ENCODE measurements around the gene MTCL1. TPM values are rescaled to one million over a fixed set of nuclear protein-coding genes. Genes with fewer than 3 reads are reported as not detected.

MTCL1 gene
- total RNA-seq, 1 experiment from 2014 or later = 297 TPM

GRCh38 chr18:8826971-8827370 is 121.6 kb downstream of the MTCL1 start:
- CTCF ChIA-PET = no interaction called here
- no TSS peak for BruUV-seq (replicated peaks)
- Mint-ChIP-seq H3K4me3 (ENCODE audit: low read depth, unreplicated experiment) (no peak overlapping the region), H3K4me1 (ENCODE audit: low read depth, unreplicated experiment) (peaks cover 14% of the 10 kb centered on the region), H3K9me3 (ENCODE audit: low read depth, unreplicated experiment) (no peaks in the 10 kb centered on the region), H3K27me3 (ENCODE audit: unreplicated experiment) (no peaks in the 10 kb centered on the region), H3K27ac (ENCODE audit: unreplicated experiment) (no peak overlapping the region), H3K36me3 (ENCODE audit: insufficient read depth, unreplicated experiment) (peaks cover 76% of the 10 kb centered on the region)
- DNase-seq = no peak
- TF ChIP-seq, protein P1, sequence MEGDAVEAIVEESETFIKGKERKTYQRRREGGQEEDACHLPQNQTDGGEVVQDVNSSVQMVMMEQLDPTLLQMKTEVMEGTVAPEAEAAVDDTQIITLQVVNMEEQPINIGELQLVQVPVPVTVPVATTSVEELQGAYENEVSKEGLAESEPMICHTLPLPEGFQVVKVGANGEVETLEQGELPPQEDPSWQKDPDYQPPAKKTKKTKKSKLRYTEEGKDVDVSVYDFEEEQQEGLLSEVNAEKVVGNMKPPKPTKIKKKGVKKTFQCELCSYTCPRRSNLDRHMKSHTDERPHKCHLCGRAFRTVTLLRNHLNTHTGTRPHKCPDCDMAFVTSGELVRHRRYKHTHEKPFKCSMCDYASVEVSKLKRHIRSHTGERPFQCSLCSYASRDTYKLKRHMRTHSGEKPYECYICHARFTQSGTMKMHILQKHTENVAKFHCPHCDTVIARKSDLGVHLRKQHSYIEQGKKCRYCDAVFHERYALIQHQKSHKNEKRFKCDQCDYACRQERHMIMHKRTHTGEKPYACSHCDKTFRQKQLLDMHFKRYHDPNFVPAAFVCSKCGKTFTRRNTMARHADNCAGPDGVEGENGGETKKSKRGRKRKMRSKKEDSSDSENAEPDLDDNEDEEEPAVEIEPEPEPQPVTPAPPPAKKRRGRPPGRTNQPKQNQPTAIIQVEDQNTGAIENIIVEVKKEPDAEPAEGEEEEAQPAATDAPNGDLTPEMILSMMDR (IDR thresholded peaks at IDR 0.05; ENCODE audit: unreplicated experiment) = no peak
- intact Hi-C loops (cut with micrococcal nuclease; ENCODE audit: unreplicated experiment) = no loop called here

- Mint-ChIP-seq H3K27me3 (ENCODE audit: unreplicated experiment) (no peaks in the 10 kb centered on the region), H3K27ac (ENCODE audit: unreplicated experiment) (no peak overlapping the region), H3K4me1 (ENCODE audit: low read depth, unreplicated experiment) (peaks cover 14% of the 10 kb centered on the region), H3K9me3 (ENCODE audit: low read depth, unreplicated experiment) (no peaks in the 10 kb centered on the region), H3K4me3 (ENCODE audit: low read depth, unreplicated experiment) (no peak overlapping the region), H3K36me3 (ENCODE audit: insufficient read depth, unreplicated experiment) (peaks cover 68% of the 10 kb centered on the region)
- no TSS peak for BruUV-seq (replicated peaks)
- intact Hi-C loops (cut with micrococcal nuclease; ENCODE audit: unreplicated experiment) = no loop called here
- TF ChIP-seq, protein P1 (IDR thresholded peaks at IDR 0.05; ENCODE audit: unreplicated experiment) = no peak
- CTCF ChIA-PET = no interaction called here
- no peak for DNase-seq
These were observed 122.9 kb downstream of the MTCL1 start for GRCh38 chr18:8828300-8828699.

DNA sequence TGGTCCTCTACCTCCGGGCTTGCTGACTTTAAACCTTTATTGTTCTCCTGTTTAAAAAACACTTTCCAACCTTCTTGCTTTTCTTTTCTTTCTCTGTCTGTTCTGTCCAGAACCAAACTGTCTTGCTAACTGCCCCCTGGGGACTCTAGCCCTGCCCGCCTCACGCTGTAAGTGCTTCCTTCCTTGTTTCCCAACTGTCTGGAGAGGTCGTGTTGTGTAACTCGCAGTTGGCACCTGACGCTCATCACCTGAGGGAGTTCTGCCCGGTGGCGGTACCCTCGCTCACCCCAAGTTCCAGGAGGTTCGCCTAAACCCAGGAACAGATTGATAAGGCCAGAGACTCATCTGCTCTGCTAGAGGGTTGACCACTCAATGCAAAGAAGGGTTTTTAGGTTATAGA is 123.4 kb downstream of the MTCL1 start:
- intact Hi-C loops (cut with micrococcal nuclease; ENCODE audit: unreplicated experiment) = no loop called here
- Mint-ChIP-seq H3K27me3 (ENCODE audit: unreplicated experiment) (no peaks in the 10 kb centered on the region), H3K4me1 (ENCODE audit: low read depth, unreplicated experiment) (peaks cover 14% of the 10 kb centered on the region), H3K36me3 (ENCODE audit: insufficient read depth, unreplicated experiment) (peaks cover 63% of the 10 kb centered on the region), H3K27ac (ENCODE audit: unreplicated experiment) (no peak overlapping the region), H3K9me3 (ENCODE audit: low read depth, unreplicated experiment) (no peaks in the 10 kb centered on the region), H3K4me3 (ENCODE audit: low read depth, unreplicated experiment) (no peak overlapping the region)
- CTCF ChIA-PET = no interaction called here
- no peak for DNase-seq
- TF ChIP-seq, protein P1 (IDR thresholded peaks at IDR 0.05; ENCODE audit: unreplicated experiment) = no peak
- BruUV-seq (replicated peaks) = no TSS peak

- no peaks in the 10 kb centered on the region for H3K9me3 Mint-ChIP-seq (ENCODE audit: low read depth, unreplicated experiment)
- H3K36me3 Mint-ChIP-seq (ENCODE audit: insufficient read depth, unreplicated experiment) = peaks cover 47% of the 10 kb centered on the region
- H3K4me1 Mint-ChIP-seq (ENCODE audit: low read depth, unreplicated experiment) = peaks cover 14% of the 10 kb centered on the region
- peak overlapping the region; percentile 23 for H3K27ac Mint-ChIP-seq (ENCODE audit: unreplicated experiment)
- no TSS peak for BruUV-seq (replicated peaks)
- DNase-seq = no peak
- CTCF ChIA-PET = no interaction called here
- intact Hi-C loops (cut with micrococcal nuclease; ENCODE audit: unreplicated experiment) = loop anchor here (5.0 kb wide), 1 partner anchor 152 kb away; no protein-coding TSS in a partner anchor
- no peak overlapping the region for H3K4me3 Mint-ChIP-seq (ENCODE audit: low read depth, unreplicated experiment)
- TF ChIP-seq, protein P1 (IDR thresholded peaks at IDR 0.05; ENCODE audit: unreplicated experiment) = no peak
- no peaks in the 10 kb centered on the region for H3K27me3 Mint-ChIP-seq (ENCODE audit: unreplicated experiment)
These were observed 125.0 kb downstream of the MTCL1 start for GRCh38 chr18:8830067-8831060.

All from Calu3 (cell line).